ENCODE results near the gene EEFSEC.

Gene EEFSEC

DNA sequence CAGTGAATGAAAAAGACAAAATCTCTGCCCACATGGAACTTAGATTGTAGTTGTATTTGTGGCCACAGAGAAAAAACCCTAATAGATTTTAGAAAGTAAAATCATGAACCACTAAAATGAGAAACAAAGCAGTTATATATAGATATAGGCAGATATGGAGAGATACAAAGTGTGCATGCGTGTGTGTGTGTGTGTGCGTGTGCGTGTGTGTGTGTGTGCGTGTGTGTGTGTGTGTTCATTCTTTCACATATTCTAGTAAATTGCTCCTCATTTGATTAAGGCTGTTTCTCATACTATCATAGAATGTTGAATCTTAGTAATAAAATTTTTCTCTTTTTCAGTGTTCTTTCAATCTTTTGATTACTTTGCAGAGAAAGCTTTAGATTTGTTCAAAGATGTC is 194.8 kb downstream of the EEFSEC start:
- H3K4me1 ChIP-seq (ENCODE audit: control insufficient read depth, insufficient read depth, low read length, poor library complexity, severe bottlenecking): peaks cover 19% of the 10 kb centered on the region
- H3K4me3 ChIP-seq (ENCODE audit: extremely low read depth, insufficient read depth, low read length, poor library complexity, severe bottlenecking): no peak overlapping the region
- H3K9me3 ChIP-seq (ENCODE audit: control insufficient read depth, low read length): no peaks in the 10 kb centered on the region
- no peak overlapping the region for H3K27ac ChIP-seq (ENCODE audit: low read depth, low read length, severe bottlenecking)
- WGBS, 2 experiments (ENCODE audit: insufficient coverage in 2 of 2): no CpG with 5 or more reads among the region's 4 CpGs
- H3K36me3 ChIP-seq (ENCODE audit: control insufficient read depth, insufficient read depth, low read length): peaks cover 5% of the 10 kb centered on the region

DNA sequence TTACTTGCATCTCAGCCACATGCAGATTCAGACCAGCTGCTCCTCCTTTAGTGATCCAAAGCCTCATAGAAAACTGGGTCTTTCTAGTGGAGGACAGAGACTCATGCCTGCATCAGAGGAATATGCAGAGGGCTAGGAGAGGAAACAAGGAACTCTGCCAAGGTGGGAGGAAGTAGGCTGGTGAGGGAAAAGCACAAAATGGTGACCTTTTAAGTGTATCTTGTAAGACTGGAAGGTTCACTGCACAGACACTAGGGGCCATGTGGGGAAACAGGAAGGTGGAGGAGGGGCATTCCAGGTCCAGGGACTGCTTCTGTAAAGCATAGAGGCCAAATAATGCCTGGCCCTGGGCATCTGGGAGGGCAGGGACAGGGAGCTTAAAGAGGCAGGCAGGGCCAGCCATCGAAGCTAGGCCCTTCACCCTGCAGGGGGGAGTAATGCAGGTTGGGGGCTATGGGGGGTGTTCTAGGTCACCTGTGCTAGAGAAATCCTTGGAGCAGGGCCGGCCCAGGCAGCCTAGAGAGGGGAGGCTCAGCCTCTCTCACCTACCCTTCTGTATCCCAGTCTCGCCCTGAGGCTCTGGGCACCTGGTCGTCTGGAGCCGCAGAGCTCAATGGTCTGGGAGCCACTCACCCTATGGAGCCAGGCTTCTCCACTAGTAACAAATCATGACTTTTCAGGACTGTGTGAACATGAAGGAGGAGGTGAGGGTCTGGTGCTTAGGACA is 195.7 kb downstream of the EEFSEC start:
- H3K9me3 ChIP-seq (ENCODE audit: control insufficient read depth, low read length): no peaks in the 10 kb centered on the region
- peaks cover 5% of the 10 kb centered on the region for H3K36me3 ChIP-seq (ENCODE audit: control insufficient read depth, insufficient read depth, low read length)
- 77 to 83% methylated on average over 2 of the region's 5 CpGs for WGBS, 2 experiments (ENCODE audit: insufficient coverage in 2 of 2)
- peaks cover 16% of the 10 kb centered on the region for H3K4me1 ChIP-seq (ENCODE audit: control insufficient read depth, insufficient read depth, low read length, poor library complexity, severe bottlenecking)
- H3K4me3 ChIP-seq (ENCODE audit: extremely low read depth, insufficient read depth, low read length, poor library complexity, severe bottlenecking): no peak overlapping the region
- peak overlapping the region; percentile 29 for H3K27ac ChIP-seq (ENCODE audit: low read depth, low read length, severe bottlenecking)

DNA sequence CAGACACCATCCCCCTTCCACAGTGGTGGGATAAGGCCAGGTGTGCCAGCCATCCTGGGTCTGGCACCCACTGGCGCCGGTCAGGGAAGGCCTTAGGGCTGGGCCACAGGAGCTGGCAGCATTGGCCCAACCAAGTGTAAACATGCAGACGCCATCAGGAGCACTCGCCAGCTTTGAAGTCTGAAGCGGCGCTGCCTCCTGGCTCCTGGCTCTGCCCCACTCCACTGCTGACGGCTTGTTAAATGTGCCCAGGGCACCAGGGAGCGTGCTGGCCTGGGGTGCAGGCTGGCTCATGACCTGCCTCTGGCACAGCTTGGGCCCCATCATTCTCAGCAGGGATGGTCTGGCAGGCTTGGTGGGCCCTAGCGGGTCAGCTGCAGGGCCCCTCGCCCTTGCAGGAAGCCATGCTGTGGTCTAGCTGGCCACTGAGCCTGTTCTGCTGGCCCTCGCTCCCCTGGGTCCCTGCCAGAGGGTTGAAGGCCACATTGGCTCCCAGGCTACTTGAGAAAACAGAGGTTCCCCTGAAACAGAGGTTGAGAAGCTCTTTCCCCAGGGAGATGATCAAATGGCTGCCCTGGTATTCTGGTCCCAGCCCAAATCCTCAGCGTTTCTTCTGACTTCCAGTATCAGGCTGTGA is 196.8 kb downstream of the EEFSEC start:
- H3K9me3 ChIP-seq (ENCODE audit: control insufficient read depth, low read length): no peaks in the 10 kb centered on the region
- H3K4me1 ChIP-seq (ENCODE audit: control insufficient read depth, insufficient read depth, low read length, poor library complexity, severe bottlenecking): peaks cover 16% of the 10 kb centered on the region
- no peak overlapping the region for H3K27ac ChIP-seq (ENCODE audit: low read depth, low read length, severe bottlenecking)
- H3K36me3 ChIP-seq (ENCODE audit: control insufficient read depth, insufficient read depth, low read length): peaks cover 5% of the 10 kb centered on the region
- H3K4me3 ChIP-seq (ENCODE audit: extremely low read depth, insufficient read depth, low read length, poor library complexity, severe bottlenecking): no peak overlapping the region
- WGBS, 2 experiments (ENCODE audit: insufficient coverage in 2 of 2): 95 to 98% methylated on average over 11 to 12 of the region's 12 CpGs

DNA sequence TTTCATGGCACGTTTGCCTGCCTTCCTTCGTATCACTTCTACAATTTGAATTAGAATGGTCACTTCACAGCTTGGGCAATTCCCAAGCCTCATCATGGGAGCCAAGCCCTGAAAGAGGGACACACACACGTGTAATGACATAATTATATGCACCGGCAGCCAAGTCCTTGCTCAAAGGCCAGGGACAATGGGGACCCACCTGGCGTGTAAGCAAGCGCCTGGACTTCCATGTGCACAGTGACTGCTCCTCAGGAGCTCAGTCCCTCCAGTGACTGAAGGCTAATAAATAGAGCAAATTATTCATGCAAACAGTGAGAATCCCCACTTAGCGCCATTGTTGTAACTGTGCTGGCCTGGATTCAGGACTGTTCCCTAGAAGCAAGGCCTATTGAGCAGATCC is 198.3 kb downstream of the EEFSEC start:
- Histone ChIP-seq H3K9me3 (ENCODE audit: control insufficient read depth, low read length) (no peaks in the 10 kb centered on the region), H3K27ac (ENCODE audit: low read depth, low read length, severe bottlenecking) (no peak overlapping the region), H3K4me3 (ENCODE audit: extremely low read depth, insufficient read depth, low read length, poor library complexity, severe bottlenecking) (no peak overlapping the region), H3K36me3 (ENCODE audit: control insufficient read depth, insufficient read depth, low read length) (peaks cover 5% of the 10 kb centered on the region), H3K4me1 (ENCODE audit: control insufficient read depth, insufficient read depth, low read length, poor library complexity, severe bottlenecking) (peaks cover 16% of the 10 kb centered on the region)
- 95 to 100% methylated on average over 6 to 7 of the region's 7 CpGs for WGBS, 2 experiments (ENCODE audit: insufficient coverage in 2 of 2)

DNA sequence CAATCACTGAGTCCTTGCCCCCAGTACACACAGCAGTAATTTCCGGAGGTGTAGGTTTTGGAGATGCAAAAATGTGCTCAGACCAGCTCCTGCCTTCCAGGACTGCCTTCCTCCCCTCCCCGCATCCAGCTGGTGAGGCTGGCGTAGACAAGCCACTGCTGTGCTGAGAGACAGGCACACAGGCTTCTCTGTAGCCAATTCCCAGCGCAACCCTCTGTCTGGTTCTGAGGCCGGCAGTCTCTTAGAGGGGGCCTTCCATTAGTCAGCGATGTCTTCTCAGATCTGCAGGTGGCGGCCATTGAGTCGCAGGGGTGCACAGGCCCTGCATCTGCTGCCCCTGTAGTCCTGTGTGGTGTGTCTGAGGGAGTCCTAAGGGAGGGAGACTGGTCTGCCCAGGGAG is 199.0 kb downstream of the EEFSEC start:
- no peak overlapping the region for H3K27ac ChIP-seq (ENCODE audit: low read depth, low read length, severe bottlenecking)
- 89 to 100% methylated on average over 4 to 7 of the region's 8 CpGs for WGBS, 2 experiments (ENCODE audit: insufficient coverage in 2 of 2)

DNA sequence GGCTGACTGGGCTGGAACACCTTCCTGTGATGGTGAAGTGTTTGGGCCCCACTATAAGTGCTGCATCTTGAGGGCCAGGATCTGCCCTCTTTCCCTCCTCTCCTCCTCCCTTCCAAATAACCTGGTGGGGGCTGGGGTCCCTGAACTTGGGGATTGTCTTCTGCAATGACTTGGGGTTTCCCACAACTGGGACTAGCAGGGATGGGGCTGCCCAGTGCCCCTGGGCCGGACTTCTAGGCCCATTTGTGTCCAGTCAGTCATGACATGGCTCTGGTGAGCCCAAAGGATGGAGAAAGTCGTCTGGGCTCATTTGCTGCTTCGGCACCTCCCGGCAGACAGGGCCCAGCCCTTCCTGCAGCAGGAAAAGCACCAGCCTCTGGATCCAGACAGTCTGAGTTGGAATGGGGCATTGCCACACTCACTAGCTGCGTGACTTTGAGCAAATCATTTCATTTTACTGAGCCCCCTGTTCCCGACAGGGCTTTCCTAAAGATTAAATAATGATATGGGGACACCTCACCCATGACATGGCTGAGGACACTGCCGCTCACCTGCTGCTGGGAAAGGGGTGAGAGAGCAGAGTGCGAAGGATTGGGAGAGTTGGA is 200.2 kb downstream of the EEFSEC start:
- WGBS, 2 experiments (ENCODE audit: insufficient coverage in 2 of 2): 88 to 92% methylated on average over 5 to 8 of the region's 8 CpGs
- Histone ChIP-seq H3K4me1 (ENCODE audit: control insufficient read depth, insufficient read depth, low read length, poor library complexity, severe bottlenecking) (peaks cover 16% of the 10 kb centered on the region), H3K4me3 (ENCODE audit: extremely low read depth, insufficient read depth, low read length, poor library complexity, severe bottlenecking) (no peak overlapping the region), H3K9me3 (ENCODE audit: control insufficient read depth, low read length) (no peaks in the 10 kb centered on the region), H3K36me3 (ENCODE audit: control insufficient read depth, insufficient read depth, low read length) (peaks cover 5% of the 10 kb centered on the region), H3K27ac (ENCODE audit: low read depth, low read length, severe bottlenecking) (no peak overlapping the region)

More for the DNA sequence above, 199.0 kb downstream of the EEFSEC start:
- H3K4me1 ChIP-seq (ENCODE audit: control insufficient read depth, insufficient read depth, low read length, poor library complexity, severe bottlenecking): peaks cover 16% of the 10 kb centered on the region
- H3K9me3 ChIP-seq (ENCODE audit: control insufficient read depth, low read length): no peaks in the 10 kb centered on the region
- H3K36me3 ChIP-seq (ENCODE audit: control insufficient read depth, insufficient read depth, low read length): peaks cover 5% of the 10 kb centered on the region
- no peak overlapping the region for H3K4me3 ChIP-seq (ENCODE audit: extremely low read depth, insufficient read depth, low read length, poor library complexity, severe bottlenecking)

DNA sequence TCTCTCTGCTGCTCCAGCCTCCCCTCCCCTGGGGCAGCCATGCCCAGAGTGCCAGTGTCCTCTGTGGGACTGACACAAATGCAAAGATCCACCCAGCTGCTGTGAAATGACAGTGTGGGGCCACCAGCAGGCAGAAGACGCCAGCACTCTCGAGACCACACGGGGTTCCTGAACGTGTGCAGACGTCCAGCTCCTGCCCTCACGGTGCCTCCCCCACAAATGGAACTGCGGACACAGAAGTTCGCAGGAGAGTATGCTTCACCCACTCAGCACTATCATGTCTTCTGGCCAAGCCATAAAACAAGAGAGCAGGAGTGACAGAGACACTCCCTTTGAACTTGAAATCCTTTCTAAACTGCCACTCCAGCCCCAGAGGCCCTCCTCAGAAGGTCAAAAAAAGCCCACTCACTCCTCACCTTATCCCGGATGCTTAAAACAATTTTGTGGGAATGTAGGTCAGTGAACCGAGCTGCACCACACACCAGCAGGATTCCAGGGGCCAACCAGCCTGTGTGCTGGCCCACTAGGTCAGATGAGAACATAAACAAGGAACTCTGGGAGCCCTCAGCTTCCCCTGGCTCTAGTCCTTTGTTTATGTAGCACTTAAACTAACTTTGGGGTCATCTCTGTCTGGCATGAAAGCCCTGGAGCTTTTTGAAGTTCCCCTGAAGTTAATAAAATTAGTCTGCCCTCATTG is 200.9 kb downstream of the EEFSEC start:
- H3K9me3 ChIP-seq (ENCODE audit: control insufficient read depth, low read length): no peaks in the 10 kb centered on the region
- no peak overlapping the region for H3K4me3 ChIP-seq (ENCODE audit: extremely low read depth, insufficient read depth, low read length, poor library complexity, severe bottlenecking)
- WGBS, 2 experiments (ENCODE audit: insufficient coverage in 2 of 2): 90 to 92% methylated on average over 8 to 9 of the region's 10 CpGs
- peaks cover 5% of the 10 kb centered on the region for H3K36me3 ChIP-seq (ENCODE audit: control insufficient read depth, insufficient read depth, low read length)
- peaks cover 9% of the 10 kb centered on the region for H3K4me1 ChIP-seq (ENCODE audit: control insufficient read depth, insufficient read depth, low read length, poor library complexity, severe bottlenecking)
- peak overlapping the region; percentile 79 for H3K27ac ChIP-seq (ENCODE audit: low read depth, low read length, severe bottlenecking)

DNA sequence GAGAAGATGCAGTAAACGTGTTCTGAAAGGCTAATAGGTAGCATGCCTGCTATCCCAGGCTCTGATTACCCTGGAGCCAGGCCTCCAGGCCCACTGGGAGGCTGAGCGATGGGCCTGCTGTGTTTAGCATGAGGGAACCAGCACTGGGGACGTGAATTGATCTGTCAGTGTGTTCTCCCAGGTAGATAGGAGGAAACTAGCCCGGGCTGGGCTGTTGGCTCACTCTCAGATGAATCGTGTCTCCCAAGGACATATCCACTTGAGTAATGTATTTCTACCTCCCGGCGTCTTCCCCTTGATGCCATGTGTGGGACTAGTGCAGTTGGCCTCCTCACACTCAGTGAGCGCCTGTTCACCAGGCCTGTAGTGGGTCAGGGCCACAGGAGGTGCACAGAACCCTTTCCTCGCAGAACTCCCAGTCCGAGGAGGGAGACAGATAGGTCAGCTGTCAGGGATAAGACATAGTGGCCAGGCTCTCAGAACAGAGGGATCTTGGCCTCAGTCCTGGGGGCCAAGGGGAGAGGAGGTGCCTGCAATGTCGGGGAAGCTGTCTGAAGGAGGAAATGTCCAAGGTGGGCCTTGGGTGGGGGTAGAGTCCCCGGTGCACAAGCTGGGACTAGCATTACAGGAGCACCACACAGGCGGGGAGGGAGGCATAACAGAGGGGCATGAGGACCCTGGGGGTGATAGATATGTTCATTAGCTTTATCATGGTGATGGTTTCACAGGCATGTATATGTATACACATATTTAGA is 201.7 kb downstream of the EEFSEC start:
- WGBS, 2 experiments (ENCODE audit: insufficient coverage in 2 of 2): 94 to 96% methylated on average over 10 of the region's 13 CpGs
- Histone ChIP-seq H3K27ac (ENCODE audit: low read depth, low read length, severe bottlenecking) (peak overlapping the region; percentile 79), H3K4me3 (ENCODE audit: extremely low read depth, insufficient read depth, low read length, poor library complexity, severe bottlenecking) (no peak overlapping the region), H3K4me1 (ENCODE audit: control insufficient read depth, insufficient read depth, low read length, poor library complexity, severe bottlenecking) (peaks cover 9% of the 10 kb centered on the region), H3K36me3 (ENCODE audit: control insufficient read depth, insufficient read depth, low read length) (peaks cover 5% of the 10 kb centered on the region), H3K9me3 (ENCODE audit: control insufficient read depth, low read length) (no peaks in the 10 kb centered on the region)

DNA sequence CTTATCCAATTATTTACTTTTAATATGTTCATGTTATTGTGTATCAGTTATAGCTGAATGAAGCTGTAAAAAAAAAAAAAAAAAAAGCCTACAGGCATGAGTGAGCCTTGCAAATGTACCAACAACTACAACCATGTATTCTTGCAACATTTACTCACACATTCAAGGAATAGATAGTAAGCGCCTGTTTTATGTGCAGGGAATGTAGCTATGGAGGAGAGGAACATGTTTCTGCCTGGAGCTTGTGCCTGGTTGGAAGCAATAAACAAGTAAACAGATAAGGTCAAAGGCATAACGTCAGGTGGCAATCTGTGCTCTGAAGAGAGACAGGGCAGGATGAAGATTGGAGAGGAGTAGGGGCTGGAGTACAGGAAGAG is 202.2 kb downstream of the EEFSEC start:
- peaks cover 14% of the 10 kb centered on the region for H3K4me1 ChIP-seq (ENCODE audit: control insufficient read depth, insufficient read depth, low read length, poor library complexity, severe bottlenecking)
- H3K36me3 ChIP-seq (ENCODE audit: control insufficient read depth, insufficient read depth, low read length): peaks cover 5% of the 10 kb centered on the region
- H3K4me3 ChIP-seq (ENCODE audit: extremely low read depth, insufficient read depth, low read length, poor library complexity, severe bottlenecking): no peak overlapping the region
- WGBS, 2 experiments (ENCODE audit: insufficient coverage in 2 of 2): 88 to 90% methylated on average over 1 to 2 of the region's 2 CpGs
- no peak overlapping the region for H3K27ac ChIP-seq (ENCODE audit: low read depth, low read length, severe bottlenecking)
- H3K9me3 ChIP-seq (ENCODE audit: control insufficient read depth, low read length): no peaks in the 10 kb centered on the region

DNA sequence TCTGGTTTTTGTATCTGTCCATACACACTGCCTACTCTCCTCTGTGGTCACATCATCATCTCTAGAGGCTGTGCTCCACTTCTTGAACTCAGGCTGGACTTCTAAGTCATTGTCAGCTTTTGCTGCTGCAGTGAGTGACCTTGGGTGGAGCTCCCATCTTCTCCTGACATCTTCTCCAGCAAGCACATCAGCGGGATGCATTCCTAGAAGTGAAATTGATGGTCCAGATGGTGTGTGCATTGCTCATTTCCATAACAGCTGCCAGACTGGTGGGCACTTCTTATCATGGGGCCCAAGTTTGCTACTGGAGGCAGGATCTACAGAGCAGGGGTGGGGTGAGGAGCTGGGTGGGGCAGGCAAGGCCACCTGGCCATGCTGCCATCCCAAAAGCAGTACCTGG is 203.5 kb downstream of the EEFSEC start:
- H3K4me1 ChIP-seq (ENCODE audit: control insufficient read depth, insufficient read depth, low read length, poor library complexity, severe bottlenecking): peaks cover 21% of the 10 kb centered on the region
- no peak overlapping the region for H3K27ac ChIP-seq (ENCODE audit: low read depth, low read length, severe bottlenecking)
- no peaks in the 10 kb centered on the region for H3K9me3 ChIP-seq (ENCODE audit: control insufficient read depth, low read length)
- no peaks in the 10 kb centered on the region for H3K36me3 ChIP-seq (ENCODE audit: control insufficient read depth, insufficient read depth, low read length)
- 100% methylated on average over 1 of the region's 1 CpG; no CpG with 5 or more reads in 1 of the 2 experiments for WGBS, 2 experiments (ENCODE audit: insufficient coverage in 2 of 2)
- no peak overlapping the region for H3K4me3 ChIP-seq (ENCODE audit: extremely low read depth, insufficient read depth, low read length, poor library complexity, severe bottlenecking)
